Fibroblast of lung (primary cell): ENCODE measurements around the gene UBR4. TPM values are rescaled to one million over a fixed set of nuclear protein-coding genes. Genes with fewer than 3 reads are reported as not detected.

ENCODE experiments used
- DNase-seq, 2 donors: peaks; one replicate each; pipeline versions ENCODE4 v3.0.0 to v3.0.0-alpha.2; 2010; ENCODE audit warnings: low read depth in 2 of 2
- H2AFZ ChIP-seq: 2 replicates; pipeline ENCODE4 v1.5.1; 2012; ENCODE audit warnings: low read length, control low read depth, inconsistent platforms
- H3K27ac ChIP-seq: 2 replicates; pipeline ENCODE4 v1.5.1; 2011; ENCODE audit warnings: low read length, control low read depth; ENCODE audit not compliant: insufficient read depth
- H3K27me3 ChIP-seq: 2 replicates; pipeline ENCODE4 v1.5.1; 2011; ENCODE audit warnings: mild to moderate bottlenecking, low read length; ENCODE audit not compliant: control insufficient read depth, insufficient read depth
- H3K36me3 ChIP-seq: 2 replicates; pipeline ENCODE4 v1.5.1; 2011; ENCODE audit warnings: low read length; ENCODE audit not compliant: control insufficient read depth, insufficient read depth
- H3K4me1 ChIP-seq: 2 replicates; pipeline ENCODE4 v1.5.1; 2011; ENCODE audit warnings: low read length; ENCODE audit not compliant: control insufficient read depth, insufficient read depth; ENCODE audit errors: extremely low read depth
- H3K4me2 ChIP-seq: 2 replicates; pipeline ENCODE4 v1.5.1; 2011; ENCODE audit warnings: low read length, control low read depth; ENCODE audit not compliant: insufficient read depth; ENCODE audit errors: extremely low read depth
- H3K4me3 ChIP-seq, 4 experiments: fragments of 200-600 bp in 1 of 4; sonication (generic) in 1 of 4; replicated peaks in 1 of 4; 2 replicates each; pipeline ENCODE4 v1.5.1; 2011 to 2016; ENCODE audit warnings: low read length in 4 of 4, low read depth in 3 of 4, mild to moderate bottlenecking in 3 of 4, control low read depth in 2 of 4, inconsistent platforms in 1 of 4, mixed read lengths in 1 of 4; ENCODE audit not compliant: insufficient read depth in 1 of 4; ENCODE audit errors: control extremely low read depth in 1 of 4
- H3K79me2 ChIP-seq: 2 replicates; pipeline ENCODE4 v1.5.1; 2012; ENCODE audit warnings: mild to moderate bottlenecking, low read length, inconsistent platforms; ENCODE audit not compliant: control insufficient read depth, insufficient read depth
- H3K9ac ChIP-seq: 2 replicates; pipeline ENCODE4 v1.5.1; 2011; ENCODE audit warnings: mild to moderate bottlenecking, low read length, control low read depth; ENCODE audit not compliant: insufficient read depth
- H3K9me3 ChIP-seq: 2 replicates; pipeline ENCODE4 v1.5.1; 2012; ENCODE audit warnings: low read depth, low read length; ENCODE audit not compliant: control insufficient read depth, insufficient read depth
- H4K20me1 ChIP-seq: 2 replicates; pipeline ENCODE4 v1.5.1; 2011; ENCODE audit warnings: low read length; ENCODE audit not compliant: control insufficient read depth, insufficient read depth; ENCODE audit errors: extremely low read depth
- EZH2 ChIP-seq: IDR thresholded peaks from 2 replicates; pipeline ENCODE4 v1.5.1; 2012; ENCODE audit warnings: low read length, control low read depth, mild to moderate bottlenecking; ENCODE audit errors: missing control alignments
- polyA plus RNA-seq, 2 donors: library from polyadenylated mRNA; depleted of rRNA in 1 of 2; stranded (reverse) in 1 of 2; unstranded in 1 of 2; fragments of >200 nt; gene quantifications; 2 replicates each; pipeline ENCODE4 v1.2.1, GENCODE V29; 2011 to 2012; ENCODE audit warnings: missing spikeins in 1 of 2
- total RNA-seq: library from RNA; depleted of rRNA; stranded (reverse); fragments of >200 nt; gene quantifications from 2 replicates; pipeline ENCODE4 v1.2.1, GENCODE V29; 2014
- TF ChIP-seq, protein P1 (sequence below), 2 donors: IDR thresholded peaks in 1 of 2; conservative IDR thresholded peaks in 1 of 2; 1 replicate in 1 of 2; 2 replicates in 1 of 2; pipeline ENCODE4 v1.5.1; 2011 to 2012; ENCODE audit warnings: low read length in 2 of 2, control low read depth in 1 of 2, inconsistent platforms in 1 of 2, low read depth in 1 of 2, mild to moderate bottlenecking in 1 of 2

UBR4 gene
- total and polyA plus RNA-seq, 2 donors (not counting 1 experiment from before 2014, with no cell fraction given): 32.0 to 164 TPM

DNA sequence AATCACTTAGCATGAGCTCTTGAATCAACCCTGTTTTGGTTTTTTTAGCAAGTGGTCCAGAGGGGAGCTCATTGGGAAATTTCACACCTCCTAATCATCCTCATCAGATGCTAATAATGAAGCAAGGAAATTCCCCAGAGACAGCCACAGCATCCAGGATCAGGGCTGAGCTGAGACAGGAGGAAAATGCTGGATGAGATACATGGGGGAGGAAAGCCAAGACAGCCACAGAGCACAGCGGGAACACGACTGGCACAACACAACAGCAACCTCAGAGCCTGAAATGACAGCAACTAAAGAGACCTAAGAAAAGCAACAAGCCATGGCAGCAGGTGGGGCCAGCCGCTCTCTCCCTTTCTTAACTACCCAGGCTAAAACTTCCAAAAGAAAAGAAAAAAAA lies 70.4 kb downstream of the UBR4 start:
- no peak overlapping the region for H2AFZ ChIP-seq
- H3K79me2 ChIP-seq: no peaks in the 10 kb centered on the region
- no peak overlapping the region for H3K4me2 ChIP-seq
- no peak for DNase-seq
- H4K20me1 ChIP-seq: no peaks in the 10 kb centered on the region
- no peaks in the 10 kb centered on the region for H3K9me3 ChIP-seq
- H3K4me1 ChIP-seq: no peaks in the 10 kb centered on the region
- no peak overlapping the region for H3K4me3 ChIP-seq
- no peak overlapping the region for H3K9ac ChIP-seq
- H3K36me3 ChIP-seq: peaks cover 22% of the 10 kb centered on the region
- no peak overlapping the region for H3K27ac ChIP-seq
- TF ChIP-seq, protein P1, sequence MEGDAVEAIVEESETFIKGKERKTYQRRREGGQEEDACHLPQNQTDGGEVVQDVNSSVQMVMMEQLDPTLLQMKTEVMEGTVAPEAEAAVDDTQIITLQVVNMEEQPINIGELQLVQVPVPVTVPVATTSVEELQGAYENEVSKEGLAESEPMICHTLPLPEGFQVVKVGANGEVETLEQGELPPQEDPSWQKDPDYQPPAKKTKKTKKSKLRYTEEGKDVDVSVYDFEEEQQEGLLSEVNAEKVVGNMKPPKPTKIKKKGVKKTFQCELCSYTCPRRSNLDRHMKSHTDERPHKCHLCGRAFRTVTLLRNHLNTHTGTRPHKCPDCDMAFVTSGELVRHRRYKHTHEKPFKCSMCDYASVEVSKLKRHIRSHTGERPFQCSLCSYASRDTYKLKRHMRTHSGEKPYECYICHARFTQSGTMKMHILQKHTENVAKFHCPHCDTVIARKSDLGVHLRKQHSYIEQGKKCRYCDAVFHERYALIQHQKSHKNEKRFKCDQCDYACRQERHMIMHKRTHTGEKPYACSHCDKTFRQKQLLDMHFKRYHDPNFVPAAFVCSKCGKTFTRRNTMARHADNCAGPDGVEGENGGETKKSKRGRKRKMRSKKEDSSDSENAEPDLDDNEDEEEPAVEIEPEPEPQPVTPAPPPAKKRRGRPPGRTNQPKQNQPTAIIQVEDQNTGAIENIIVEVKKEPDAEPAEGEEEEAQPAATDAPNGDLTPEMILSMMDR (conservative IDR thresholded peaks at IDR 0.05 in 1 of 2, IDR thresholded peaks at IDR 0.05 in 1 of 2; ENCODE audit: low read depth in 1 of 2, low read length in 2 of 2): no peak
- no peak for TF ChIP-seq EZH2
- H3K27me3 ChIP-seq: no peaks in the 10 kb centered on the region

DNA sequence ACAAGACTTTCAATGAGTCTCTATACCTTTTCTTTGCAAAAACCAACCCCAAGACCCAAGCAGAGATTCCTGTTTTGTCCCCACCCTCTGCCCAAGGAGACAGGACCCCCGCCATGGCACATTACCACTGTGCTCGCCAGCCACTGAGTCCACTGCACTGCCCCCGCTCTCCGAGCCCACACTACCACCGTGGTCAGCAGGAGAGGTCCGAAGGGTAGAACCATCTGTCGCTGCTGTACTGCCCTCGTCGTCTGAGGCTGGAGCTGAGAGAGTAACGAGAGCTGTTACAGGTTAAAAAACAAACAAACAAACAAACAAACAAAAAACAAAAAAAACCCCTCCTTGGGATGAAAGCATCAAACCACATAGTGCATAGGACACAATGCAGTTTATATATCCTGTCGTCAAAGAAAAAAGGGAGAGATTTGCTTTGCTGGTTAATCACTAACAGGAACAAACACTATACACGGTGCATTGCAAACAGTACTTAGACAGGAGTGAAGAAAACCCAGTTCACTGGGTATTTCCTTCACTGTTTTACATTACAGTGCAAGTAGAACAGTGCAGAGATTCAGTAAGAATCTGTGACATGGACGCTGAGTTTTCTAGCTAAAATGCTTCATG lies 71.0 kb downstream of the UBR4 start:
- H3K4me1 ChIP-seq: no peaks in the 10 kb centered on the region
- peaks cover 20% of the 10 kb centered on the region for H3K36me3 ChIP-seq
- no peak for DNase-seq
- no peaks in the 10 kb centered on the region for H3K9me3 ChIP-seq
- TF ChIP-seq, protein P1 (conservative IDR thresholded peaks at IDR 0.05 in 1 of 2, IDR thresholded peaks at IDR 0.05 in 1 of 2; ENCODE audit: low read depth in 1 of 2, low read length in 2 of 2): no peak
- no peak for TF ChIP-seq EZH2
- no peak overlapping the region for H3K27ac ChIP-seq
- no peaks in the 10 kb centered on the region for H3K79me2 ChIP-seq
- no peaks in the 10 kb centered on the region for H4K20me1 ChIP-seq
- H3K4me3 ChIP-seq: no peak overlapping the region
- no peak overlapping the region for H3K4me2 ChIP-seq
- H3K9ac ChIP-seq: no peak overlapping the region
- no peaks in the 10 kb centered on the region for H3K27me3 ChIP-seq
- no peak overlapping the region for H2AFZ ChIP-seq

DNA sequence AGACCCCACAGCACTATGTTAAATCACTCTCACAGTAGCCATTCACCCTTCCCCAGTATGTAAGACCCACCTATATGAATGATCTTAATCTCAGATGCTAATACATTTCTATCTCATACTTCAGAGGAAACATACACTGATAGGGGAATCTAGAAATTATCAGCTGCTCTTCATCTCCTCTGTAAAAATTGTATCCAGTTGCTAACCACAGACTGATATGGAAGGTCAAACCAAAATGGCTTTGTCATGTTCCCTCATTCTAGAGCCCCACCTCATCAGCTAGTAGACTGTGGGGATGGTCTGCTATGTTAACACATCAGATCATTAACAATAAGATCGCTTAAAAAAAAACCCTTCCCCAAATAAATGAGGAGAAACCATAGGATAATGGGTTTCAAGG lies 71.7 kb downstream of the UBR4 start:
- Histone ChIP-seq H3K9ac (no peak overlapping the region), H3K79me2 (no peaks in the 10 kb centered on the region), H4K20me1 (no peaks in the 10 kb centered on the region), H3K4me2 (no peak overlapping the region), H3K27ac (no peak overlapping the region), H3K4me1 (no peaks in the 10 kb centered on the region), H3K9me3 (no peaks in the 10 kb centered on the region), H3K36me3 (peaks cover 18% of the 10 kb centered on the region), H3K4me3 (no peak overlapping the region), H3K27me3 (no peaks in the 10 kb centered on the region), H2AFZ (no peak overlapping the region)
- no peak for TF ChIP-seq EZH2
- TF ChIP-seq, protein P1 (conservative IDR thresholded peaks at IDR 0.05 in 1 of 2, IDR thresholded peaks at IDR 0.05 in 1 of 2; ENCODE audit: low read depth in 1 of 2, low read length in 2 of 2): no peak
- DNase-seq: no peak
